Panc1 (cell line): ENCODE measurements around the gene ERP29.

Source experiments
- REST ChIP-seq, 2 experiments: IDR thresholded peaks; 2 replicates each; pipeline ENCODE4 v1.6.1; 2011 to 2012; ENCODE audit warnings: low read depth in 2 of 2, control low read depth in 1 of 2, low read length in 1 of 2, mild to moderate bottlenecking in 1 of 2, moderate library complexity in 1 of 2; ENCODE audit not compliant: insufficient read depth in 1 of 2
- TF ChIP-seq, protein P1 (sequence below): fragments of 450-650 bp; IDR thresholded peaks from 2 replicates; pipeline ENCODE4 v1.5.1; 2017; ENCODE audit warnings: mild to moderate bottlenecking

DNA sequence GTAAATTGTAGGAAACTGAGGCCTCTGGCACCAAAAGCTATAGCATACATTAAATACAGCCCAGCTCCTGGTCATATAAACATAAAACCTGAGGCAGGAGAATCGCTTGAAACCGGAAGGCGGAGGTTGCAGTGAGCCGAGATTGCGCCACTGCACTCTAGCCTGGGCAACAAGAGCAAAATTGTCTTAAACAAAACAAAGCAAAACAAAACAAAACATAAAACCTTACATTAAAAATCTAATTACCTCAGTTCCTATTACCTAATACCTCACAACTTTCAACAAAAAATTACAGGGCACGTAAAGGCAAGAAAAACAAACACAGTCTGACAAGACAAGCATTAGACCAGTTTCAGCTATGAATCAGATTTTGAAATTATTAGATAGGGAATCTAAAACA lies 36.9 kb upstream of the ERP29 start:
- no peak for TF ChIP-seq REST (IDR thresholded peaks at IDR 0.05; ENCODE audit: insufficient read depth in 1 of 2, low read depth in 2 of 2, low read length in 1 of 2)
- TF ChIP-seq, protein P1, sequence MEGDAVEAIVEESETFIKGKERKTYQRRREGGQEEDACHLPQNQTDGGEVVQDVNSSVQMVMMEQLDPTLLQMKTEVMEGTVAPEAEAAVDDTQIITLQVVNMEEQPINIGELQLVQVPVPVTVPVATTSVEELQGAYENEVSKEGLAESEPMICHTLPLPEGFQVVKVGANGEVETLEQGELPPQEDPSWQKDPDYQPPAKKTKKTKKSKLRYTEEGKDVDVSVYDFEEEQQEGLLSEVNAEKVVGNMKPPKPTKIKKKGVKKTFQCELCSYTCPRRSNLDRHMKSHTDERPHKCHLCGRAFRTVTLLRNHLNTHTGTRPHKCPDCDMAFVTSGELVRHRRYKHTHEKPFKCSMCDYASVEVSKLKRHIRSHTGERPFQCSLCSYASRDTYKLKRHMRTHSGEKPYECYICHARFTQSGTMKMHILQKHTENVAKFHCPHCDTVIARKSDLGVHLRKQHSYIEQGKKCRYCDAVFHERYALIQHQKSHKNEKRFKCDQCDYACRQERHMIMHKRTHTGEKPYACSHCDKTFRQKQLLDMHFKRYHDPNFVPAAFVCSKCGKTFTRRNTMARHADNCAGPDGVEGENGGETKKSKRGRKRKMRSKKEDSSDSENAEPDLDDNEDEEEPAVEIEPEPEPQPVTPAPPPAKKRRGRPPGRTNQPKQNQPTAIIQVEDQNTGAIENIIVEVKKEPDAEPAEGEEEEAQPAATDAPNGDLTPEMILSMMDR: no peak
